GM20000 (cell line): ENCODE data around the gene KCNIP3.

Experiments used
- DNase-seq: peaks from one replicate; pipeline ENCODE4 v3.0.0; 2012; ENCODE audit warnings: low spot score
- CTCF ChIP-seq: IDR thresholded peaks from 2 replicates; pipeline ENCODE4 v1.5.1; 2012; ENCODE audit warnings: mild to moderate bottlenecking, control low read depth; ENCODE audit errors: extremely low read depth, missing control alignments

KCNIP3 gene

GRCh38 chr2:95350774-95351597, 53.8 kb downstream of the KCNIP3 start:
- no peak for TF ChIP-seq CTCF
- DNase-seq, result no peak

GRCh38 chr2:95351598-95351915, 54.4 kb downstream of the KCNIP3 start:
- no peak for TF ChIP-seq CTCF
- DNase-seq, result no peak

- DNase-seq, result no peak
- TF ChIP-seq CTCF, result no peak
Observed at GRCh38 chr2:95352310-95353054, 55.3 kb downstream of the KCNIP3 start.

- DNase-seq, result no peak
- no peak for TF ChIP-seq CTCF
Observed at GRCh38 chr2:95353055-95353575, 56.0 kb downstream of the KCNIP3 start.

GRCh38 chr2:95353613-95354468, 56.7 kb downstream of the KCNIP3 start:
- no peak for DNase-seq
- TF ChIP-seq CTCF, result no peak

- TF ChIP-seq CTCF, result no peak
- DNase-seq, result no peak
Observed at GRCh38 chr2:95354469-95354901, 57.3 kb downstream of the KCNIP3 start.
